PC-9 (cell line): ENCODE measurements around the gene CRISPLD2.

Experiments used
- CTCF ChIP-seq: fragments of 200-600 bp; sonication (generic); conservative IDR thresholded peaks from 2 replicates; pipeline ENCODE4 v1.6.1; 2017; ENCODE audit warnings: mixed run types, antibody characterized with exemption, mild to moderate bottlenecking, moderate library complexity
- EZH2 ChIP-seq: fragments of 200-600 bp; sonication (generic); IDR thresholded peaks from 2 replicates; pipeline ENCODE4 v1.8.0; 2017; ENCODE audit warnings: antibody characterized with exemption, low read depth

GRCh38 chr16:84785843-84786581, 33.8 kb upstream of the CRISPLD2 start:
- TF ChIP-seq CTCF = no peak
- TF ChIP-seq EZH2 = no peak
